ENCODE data around the gene RTN3.
"Not testable (repeated sequence)": the region's sequence is repeated elsewhere in the genome, so short reads cannot be mapped to it uniquely, and the experiment has no call there.

The RTN3 gene

GRCh38 chr11:63682066-63683021, 1.0 kb downstream of the RTN3 start:
- peak; percentile 5 for DNase-seq

DNA sequence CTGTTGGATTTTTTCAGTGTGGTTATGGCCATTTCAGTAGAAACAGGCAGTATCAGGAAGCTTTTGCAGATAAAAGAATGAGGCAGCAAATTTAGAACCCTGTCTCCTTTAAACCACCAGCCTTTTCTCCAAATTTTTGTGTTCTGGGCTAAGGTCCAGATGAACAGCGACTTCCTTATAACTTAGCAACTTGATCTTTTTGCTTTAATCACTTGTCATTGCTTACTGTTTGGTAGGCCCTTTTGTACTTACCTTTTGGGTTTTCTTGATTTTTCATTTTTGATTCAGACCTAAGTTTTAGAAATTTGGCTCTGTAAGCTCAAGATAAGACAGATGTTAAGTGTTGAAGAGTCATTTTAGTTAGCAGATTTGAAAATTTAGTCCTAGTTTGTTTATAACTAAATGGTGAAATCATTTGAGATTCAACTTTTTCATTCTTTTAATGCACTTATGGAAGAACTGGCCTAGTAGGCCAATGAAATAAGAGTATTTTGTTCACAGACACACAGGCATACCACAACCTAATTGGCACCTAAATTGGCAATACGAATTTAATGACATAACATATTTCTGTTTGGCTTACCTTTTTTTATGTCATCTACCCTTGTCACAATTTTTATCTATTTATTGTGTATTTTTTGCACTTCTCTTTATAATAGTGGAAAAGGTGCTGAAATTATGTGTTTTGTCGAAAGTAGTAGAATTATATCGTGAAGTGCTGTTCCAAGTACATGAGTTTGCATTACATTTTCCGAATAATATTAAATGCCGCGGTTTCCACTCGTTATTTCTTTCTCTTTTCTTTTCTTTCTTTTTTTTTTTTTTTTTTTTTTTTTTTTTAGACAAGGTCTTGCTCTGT, 2.1 kb downstream of the RTN3 start:
- DNase-seq, result no peak

GRCh38 chr11:63685158-63685721, 3.9 kb downstream of the RTN3 start:
- DNase-seq, result not testable (repeated sequence)

GRCh38 chr11:63686926-63687325, 5.6 kb downstream of the RTN3 start:
- DNase-seq, result no peak

GRCh38 chr11:63687845-63688244, 6.5 kb downstream of the RTN3 start:
- DNase-seq, result peak; percentile 60

DNA sequence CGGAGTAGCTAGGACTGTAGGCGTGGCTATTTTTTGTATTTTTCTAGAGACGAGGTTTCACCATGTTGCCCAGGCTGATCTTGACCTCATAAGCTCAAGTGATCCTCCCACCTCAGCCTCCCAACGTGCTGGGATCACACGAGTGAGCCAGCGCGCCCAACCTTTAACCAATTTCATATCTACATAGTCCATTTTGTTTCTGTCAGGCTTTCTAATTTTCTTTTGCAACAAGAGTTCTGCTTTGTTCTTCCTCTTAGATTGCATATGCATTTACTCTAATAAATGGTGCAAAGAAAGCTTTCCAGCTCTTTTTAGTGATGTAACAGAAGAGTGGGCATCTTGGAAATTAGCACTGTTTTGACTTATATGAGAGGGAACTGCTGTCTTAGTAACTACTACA, 13.3 kb downstream of the RTN3 start:
- no peak for DNase-seq

DNA sequence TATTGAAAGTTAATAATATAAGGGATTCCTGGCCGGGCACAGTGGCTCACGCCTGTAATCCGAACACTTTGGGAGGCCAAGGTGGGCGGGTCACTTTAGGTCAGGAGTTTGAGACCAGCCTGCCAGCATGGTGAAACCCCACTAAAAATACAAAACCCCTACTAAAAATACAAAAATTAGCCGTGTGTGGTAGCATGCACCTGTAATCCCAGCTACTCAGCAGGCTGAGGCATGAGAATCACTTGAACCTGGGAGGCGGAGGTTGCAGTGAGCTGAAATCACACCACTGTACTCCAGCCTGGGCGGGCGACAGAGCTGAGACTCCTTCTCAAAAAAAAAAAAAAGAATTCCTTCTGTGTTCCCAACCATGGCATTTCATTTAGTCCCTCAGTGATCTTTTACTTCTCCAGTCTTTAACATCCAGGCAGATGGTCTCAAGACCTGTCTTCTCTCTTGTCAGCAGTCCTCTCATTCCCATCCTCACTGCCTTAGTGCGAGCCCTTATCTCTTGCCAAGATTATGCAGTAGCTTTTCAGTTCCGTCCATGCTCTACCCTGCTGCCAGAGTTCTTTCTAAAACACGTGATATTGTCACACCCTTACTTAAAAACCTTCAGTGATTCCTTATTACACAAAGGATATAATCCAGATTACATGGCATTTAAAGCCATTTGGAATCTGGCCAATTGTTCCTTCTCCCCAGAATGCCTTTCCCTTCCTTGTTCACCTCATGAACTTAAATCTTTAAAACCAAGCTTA, 17.9 kb downstream of the RTN3 start:
- DNase-seq, result no peak

GRCh38 chr11:63699896-63700295, 18.6 kb downstream of the RTN3 start:
- no peak for DNase-seq

DNA sequence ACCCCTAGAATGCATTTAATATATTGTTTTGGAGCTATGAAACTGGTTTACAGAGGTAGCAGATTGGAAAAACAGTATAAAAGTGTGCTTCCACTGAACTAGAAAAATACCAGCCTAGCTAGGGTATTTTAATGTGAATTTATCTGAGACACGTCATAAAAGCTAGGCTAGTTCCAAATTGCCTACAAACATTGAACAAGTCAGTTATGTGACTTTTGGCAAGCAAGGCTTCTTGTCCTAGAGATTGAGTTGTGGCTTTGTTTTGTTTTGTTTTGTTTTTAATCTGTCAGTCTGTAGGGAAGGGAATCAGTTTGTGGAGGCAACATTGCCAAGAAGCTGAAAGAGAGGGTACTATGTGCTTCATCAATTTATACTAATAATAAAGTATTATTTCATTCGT, 24.2 kb downstream of the RTN3 start:
- no peak for DNase-seq

DNA sequence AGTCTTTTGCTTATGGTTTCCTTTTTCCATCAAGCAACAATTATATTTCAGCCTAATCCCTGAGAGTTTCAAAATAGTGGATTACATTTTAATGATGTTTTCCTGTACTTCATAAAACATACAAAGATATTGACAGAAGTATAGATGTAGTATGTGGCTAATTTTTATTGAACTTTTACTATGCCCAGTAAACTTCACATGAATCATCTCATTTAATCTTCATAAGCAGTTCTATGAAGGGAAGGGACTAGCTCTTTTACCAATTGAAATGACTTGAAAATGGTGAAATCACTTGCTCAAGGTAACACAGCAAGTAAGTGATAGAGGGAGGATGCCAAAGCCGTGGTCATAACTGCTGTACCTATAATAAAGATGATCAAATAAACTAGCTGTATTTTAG, 27.5 kb downstream of the RTN3 start:
- no peak for DNase-seq

DNA sequence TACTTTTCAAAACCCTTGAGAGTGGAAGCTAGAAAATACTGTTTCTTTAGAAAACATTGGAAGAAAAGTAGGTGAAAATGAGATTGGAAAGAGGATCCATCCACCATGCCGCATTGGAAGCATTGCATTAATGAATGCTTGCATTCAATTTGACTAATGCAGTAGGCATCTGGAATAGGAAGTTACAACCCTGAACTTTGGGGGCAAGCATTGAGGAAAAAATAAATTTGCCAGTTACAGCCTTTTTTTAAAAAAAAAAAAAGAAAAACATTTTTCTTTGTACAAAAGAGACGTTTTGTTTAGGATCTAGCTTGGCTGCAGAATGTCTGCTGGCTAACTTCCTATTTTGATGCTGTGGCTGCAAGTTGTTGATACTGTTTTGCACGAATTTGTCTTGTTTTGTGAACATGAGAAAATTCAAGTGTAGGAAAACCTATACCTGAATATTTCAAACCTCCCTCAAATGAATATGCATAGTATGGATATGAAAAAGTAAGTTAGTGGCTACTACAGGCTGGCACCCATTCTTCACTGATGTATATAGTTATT, 28.1 kb downstream of the RTN3 start:
- no peak for DNase-seq

- no peak for DNase-seq
Observed at GRCh38 chr11:63710476-63711217, 29.3 kb downstream of the RTN3 start.

DNA sequence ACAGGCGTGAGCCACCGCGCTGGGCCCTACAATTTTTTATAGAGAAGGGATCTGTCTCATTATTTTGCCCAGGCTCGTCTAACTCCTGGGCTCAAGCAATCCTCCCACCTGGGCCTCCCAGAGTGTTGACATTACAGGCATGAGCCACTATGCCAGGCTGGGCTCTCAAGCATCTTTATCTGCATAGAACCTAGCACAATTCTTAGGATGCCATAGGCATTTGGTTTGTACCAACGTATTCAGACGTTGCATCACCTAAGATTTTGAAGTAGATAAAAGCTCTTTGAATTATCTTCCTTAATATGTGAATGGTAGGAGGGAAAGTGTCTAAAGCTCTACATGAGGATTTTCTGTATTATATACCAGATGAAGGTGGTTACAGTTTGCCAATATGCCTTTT, 30.5 kb downstream of the RTN3 start:
- DNase-seq, result no peak

DNA sequence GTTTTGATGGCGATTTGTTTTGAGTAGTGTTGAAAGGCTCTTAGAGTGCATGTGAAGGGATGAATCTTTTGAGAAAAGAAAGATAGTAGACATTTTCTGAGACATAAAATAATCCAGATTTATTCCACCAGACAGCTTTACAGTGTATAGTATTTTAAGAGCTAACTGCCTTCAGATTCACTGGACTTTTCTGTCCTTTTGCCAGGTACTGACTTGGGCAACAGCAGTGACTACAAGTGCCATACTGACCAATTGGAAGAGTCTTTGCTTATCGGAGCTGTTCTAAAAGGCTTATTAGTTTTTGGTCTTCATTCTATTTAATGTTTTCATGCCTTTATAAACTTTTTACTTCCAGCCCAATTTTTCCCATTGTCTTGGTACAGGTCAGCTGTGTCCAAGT, 32.5 kb downstream of the RTN3 start:
- DNase-seq, result no peak

GRCh38 chr11:63716046-63716445, 34.7 kb downstream of the RTN3 start:
- DNase-seq, result no peak

DNA sequence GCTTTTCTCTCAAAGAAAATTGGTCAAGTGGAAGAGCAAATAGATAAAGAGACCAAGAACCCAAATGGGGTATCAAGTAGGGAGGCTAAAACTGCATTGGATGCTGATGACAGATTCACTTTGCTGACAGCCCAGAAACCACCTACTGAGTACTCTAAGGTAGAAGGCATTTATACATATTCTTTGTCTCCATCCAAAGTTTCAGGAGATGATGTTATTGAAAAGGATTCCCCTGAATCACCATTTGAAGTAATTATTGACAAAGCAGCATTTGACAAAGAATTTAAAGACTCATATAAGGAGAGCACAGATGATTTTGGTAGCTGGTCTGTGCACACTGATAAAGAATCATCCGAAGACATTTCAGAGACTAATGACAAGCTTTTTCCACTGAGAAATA, 37.7 kb downstream of the RTN3 start:
- DNase-seq, result no peak

DNA sequence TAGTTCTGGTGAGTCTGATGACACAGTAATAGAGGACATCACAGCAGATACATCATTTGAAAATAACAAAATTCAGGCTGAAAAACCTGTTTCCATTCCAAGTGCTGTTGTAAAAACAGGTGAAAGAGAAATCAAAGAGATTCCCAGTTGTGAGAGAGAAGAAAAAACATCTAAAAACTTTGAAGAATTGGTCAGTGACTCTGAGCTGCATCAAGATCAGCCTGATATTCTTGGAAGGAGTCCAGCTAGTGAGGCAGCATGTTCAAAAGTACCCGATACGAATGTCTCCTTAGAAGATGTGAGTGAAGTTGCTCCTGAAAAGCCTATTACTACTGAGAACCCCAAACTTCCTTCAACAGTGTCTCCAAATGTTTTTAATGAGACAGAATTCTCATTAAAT, 38.7 kb downstream of the RTN3 start:
- DNase-seq, result no peak

DNA sequence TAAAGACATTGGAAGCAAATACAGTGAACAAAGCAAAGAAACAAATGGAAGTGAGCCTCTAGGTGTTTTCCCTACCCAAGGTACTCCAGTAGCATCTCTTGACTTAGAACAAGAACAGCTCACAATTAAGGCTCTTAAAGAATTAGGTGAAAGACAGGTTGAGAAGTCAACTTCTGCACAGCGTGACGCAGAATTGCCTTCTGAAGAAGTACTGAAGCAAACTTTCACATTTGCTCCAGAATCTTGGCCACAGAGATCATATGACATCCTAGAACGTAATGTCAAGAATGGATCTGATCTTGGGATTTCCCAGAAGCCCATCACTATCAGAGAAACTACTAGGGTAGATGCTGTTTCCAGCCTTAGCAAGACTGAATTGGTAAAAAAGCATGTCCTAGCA, 39.3 kb downstream of the RTN3 start:
- no peak for DNase-seq

- DNase-seq, result no peak
Observed at GRCh38 chr11:63729326-63729725, 48.0 kb downstream of the RTN3 start.

GRCh38 chr11:63736864-63737263, 55.6 kb downstream of the RTN3 start:
- no peak for DNase-seq

DNA sequence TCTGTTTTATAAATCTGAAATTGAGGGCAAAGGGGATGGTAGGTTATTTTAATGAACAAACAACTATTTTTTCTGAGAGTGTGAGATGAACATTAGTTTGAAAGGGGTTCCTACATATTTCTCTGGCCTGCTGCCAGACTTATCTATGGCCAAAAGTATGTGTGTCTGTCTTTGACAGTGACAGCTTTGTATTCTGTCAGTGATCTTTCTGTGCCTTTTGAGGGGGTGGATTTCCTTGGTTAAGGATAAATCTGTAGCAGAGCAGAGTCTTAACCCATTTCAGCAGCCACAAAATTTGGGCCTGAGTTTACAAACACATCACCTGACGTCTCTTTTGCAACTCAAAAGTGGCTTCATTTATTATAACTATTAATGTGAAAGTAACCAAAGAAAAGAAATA, 56.4 kb downstream of the RTN3 start:
- no peak for DNase-seq

All from stimulated activated CD4-positive, alpha-beta T cell treated with anti-CD3 and anti-CD28 coated beads, Interleukin-1b, Interleukin-23, amount 100 ng/mL, for 48 hours (primary cell).